Caco-2 (cell line): ENCODE results near the gene TBL2. TPM values are rescaled to one million over a fixed set of nuclear protein-coding genes. Genes with fewer than 3 reads are reported as not detected.
"Not testable (repeated sequence)": the region's sequence is repeated elsewhere in the genome, so short reads cannot be mapped to it uniquely, and the experiment has no call there.

Source experiments
- BruUV-seq: library from RNA; stranded (reverse); fragments of 400-500 nt; replicated peaks from 2 replicates; lab custom pipeline; 2021; lab: Mats Ljungman, UMichigan
- CTCF ChIA-PET: fragments of 300-600 bp; sonication (Branson Sonifier 250); formaldehyde crosslinking; loops from one replicate; lab custom pipeline; 2022; ENCODE audit warnings: antibody characterized with exemption; lab: Charles Lee
- POLR2A ChIA-PET: fragments of 300-600 bp; sonication (Branson Sonifier 250); formaldehyde crosslinking; loops from one replicate; lab custom pipeline; 2022; ENCODE audit warnings: antibody characterized with exemption; lab: Charles Lee
- DNase-seq, 2 experiments: peaks; one replicate each; pipeline versions ENCODE4 v3.0.0 to v3.0.0-alpha.2; 2020 to 2022
- H3K27me3 ChIP-seq: replicated peaks from 2 replicates; pipeline ENCODE4 v1.6.0; 2011; ENCODE audit warnings: low read length; ENCODE audit not compliant: control insufficient read depth, insufficient read depth
- H3K36me3 ChIP-seq: 2 replicates; pipeline ENCODE4 v1.5.1; 2011; ENCODE audit warnings: low read length; ENCODE audit not compliant: control insufficient read depth, insufficient read depth
- H3K4me1 ChIP-seq: fragments of 250-450 bp; sonication (Bioruptor Pico); 2 replicates; pipeline ENCODE4 v1.5.1; 2020; ENCODE audit warnings: mild to moderate bottlenecking
- H3K4me3 ChIP-seq: 2 replicates; pipeline ENCODE4 v1.5.1; 2011; ENCODE audit warnings: low read depth, mild to moderate bottlenecking, control low read depth, low read length
- H3K9me3 ChIP-seq: fragments of 250-450 bp; sonication (Bioruptor Pico); 2 replicates; pipeline ENCODE4 v1.5.1; 2020; ENCODE audit warnings: mild to moderate bottlenecking, moderate library complexity
- H3K27ac Mint-ChIP-seq: one replicate; pipeline ENCODE4 v1.8.0; 2022; ENCODE audit warnings: mixed read lengths; ENCODE audit not compliant: unreplicated experiment
- H3K27me3 Mint-ChIP-seq: one replicate; pipeline ENCODE4 v1.8.0; 2022; ENCODE audit warnings: mixed read lengths; ENCODE audit not compliant: insufficient read depth, unreplicated experiment
- H3K36me3 Mint-ChIP-seq: one replicate; pipeline ENCODE4 v1.8.0; 2022; ENCODE audit warnings: mild to moderate bottlenecking, mixed read lengths; ENCODE audit not compliant: insufficient read depth, unreplicated experiment
- H3K4me1 Mint-ChIP-seq: one replicate; pipeline ENCODE4 v1.8.0; 2022; ENCODE audit warnings: low read depth, mixed read lengths; ENCODE audit not compliant: unreplicated experiment
- H3K4me3 Mint-ChIP-seq: one replicate; pipeline ENCODE4 v1.8.0; 2022; ENCODE audit warnings: mild to moderate bottlenecking, moderate library complexity, mixed read lengths; ENCODE audit not compliant: unreplicated experiment
- H3K9me3 Mint-ChIP-seq: one replicate; pipeline ENCODE4 v1.8.0; 2022; ENCODE audit warnings: mixed read lengths; ENCODE audit not compliant: unreplicated experiment
- intact Hi-C: fragments of 100-400 bp; cut with micrococcal nuclease; formaldehyde crosslinking; loops from one replicate; pipeline ENCODE4 v1.10.0; 2022; ENCODE audit not compliant: unreplicated experiment
- total RNA-seq: library from RNA; stranded (reverse); gene quantifications from 2 replicates; pipeline ENCODE4 v1.2.3, GENCODE V29; 2022
- TF ChIP-seq, protein P1 (sequence below), 2 experiments: fragments of 200-600 bp in 1 of 2; IDR thresholded peaks; 1 replicate in 1 of 2; 2 replicates in 1 of 2; pipeline versions ENCODE4 v1.5.1 to v1.8.0; 2011 to 2022; ENCODE audit warnings: antibody characterized with exemption in 1 of 2, control low read depth in 1 of 2, inconsistent platforms in 1 of 2, low read depth in 1 of 2, low read length in 1 of 2, mild to moderate bottlenecking in 1 of 2, moderate library complexity in 1 of 2; ENCODE audit not compliant: insufficient read depth in 1 of 2, severe bottlenecking in 1 of 2, unreplicated experiment in 1 of 2

The TBL2 gene
- total RNA-seq, 1 experiment from 2014 or later = 76.8 TPM

DNA sequence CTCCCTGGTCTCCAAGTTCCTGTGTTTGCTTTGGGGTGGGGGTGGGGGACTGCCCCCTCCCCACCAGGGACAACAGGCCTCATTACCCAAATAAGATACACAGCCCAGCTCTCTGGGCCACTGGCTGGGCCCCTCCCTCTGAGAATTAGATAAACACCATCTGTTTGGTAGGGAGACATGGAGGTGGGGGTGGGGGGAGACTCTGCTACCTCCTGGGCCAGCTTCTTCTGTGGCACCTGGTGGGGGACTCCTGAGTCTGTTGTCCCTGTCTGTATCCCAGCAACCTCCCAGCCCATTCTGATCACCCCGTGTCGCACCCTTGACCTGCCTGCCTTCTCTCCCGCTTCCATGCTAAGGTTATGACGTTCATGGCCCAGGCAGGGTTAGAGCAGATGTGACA, 40.2 kb upstream of the TBL2 start:
- peaks cover 6% of the 10 kb centered on the region for H3K36me3 Mint-ChIP-seq
- no peak for DNase-seq
- H3K4me3 Mint-ChIP-seq = no peak overlapping the region
- TF ChIP-seq, protein P1, sequence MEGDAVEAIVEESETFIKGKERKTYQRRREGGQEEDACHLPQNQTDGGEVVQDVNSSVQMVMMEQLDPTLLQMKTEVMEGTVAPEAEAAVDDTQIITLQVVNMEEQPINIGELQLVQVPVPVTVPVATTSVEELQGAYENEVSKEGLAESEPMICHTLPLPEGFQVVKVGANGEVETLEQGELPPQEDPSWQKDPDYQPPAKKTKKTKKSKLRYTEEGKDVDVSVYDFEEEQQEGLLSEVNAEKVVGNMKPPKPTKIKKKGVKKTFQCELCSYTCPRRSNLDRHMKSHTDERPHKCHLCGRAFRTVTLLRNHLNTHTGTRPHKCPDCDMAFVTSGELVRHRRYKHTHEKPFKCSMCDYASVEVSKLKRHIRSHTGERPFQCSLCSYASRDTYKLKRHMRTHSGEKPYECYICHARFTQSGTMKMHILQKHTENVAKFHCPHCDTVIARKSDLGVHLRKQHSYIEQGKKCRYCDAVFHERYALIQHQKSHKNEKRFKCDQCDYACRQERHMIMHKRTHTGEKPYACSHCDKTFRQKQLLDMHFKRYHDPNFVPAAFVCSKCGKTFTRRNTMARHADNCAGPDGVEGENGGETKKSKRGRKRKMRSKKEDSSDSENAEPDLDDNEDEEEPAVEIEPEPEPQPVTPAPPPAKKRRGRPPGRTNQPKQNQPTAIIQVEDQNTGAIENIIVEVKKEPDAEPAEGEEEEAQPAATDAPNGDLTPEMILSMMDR (IDR thresholded peaks at IDR 0.05; ENCODE audit: insufficient read depth in 1 of 2, low read depth in 1 of 2, low read length in 1 of 2, severe bottlenecking in 1 of 2, unreplicated experiment in 1 of 2) = no peak
- intact Hi-C loops = no loop called here
- Histone ChIP-seq H3K36me3 (no peaks in the 10 kb centered on the region; the same call in 1 of the 2 replicates), H3K27me3 (no peaks in the 10 kb centered on the region), H3K4me1 (peaks cover 19% of the 10 kb centered on the region), H3K4me3 (no peak overlapping the region), H3K9me3 (no peaks in the 10 kb centered on the region)
- no peak overlapping the region for H3K27ac Mint-ChIP-seq
- BruUV-seq = no TSS peak
- ChIA-PET CTCF (interaction anchor here (1.2 kb wide), 1 partner anchor 12 kb away, joined by 4 read pairs; no protein-coding TSS in a partner anchor), POLR2A (no interaction called here)
- H3K9me3 Mint-ChIP-seq = no peaks in the 10 kb centered on the region
- H3K27me3 Mint-ChIP-seq = no peaks in the 10 kb centered on the region
- peaks cover 3% of the 10 kb centered on the region for H3K4me1 Mint-ChIP-seq

GRCh38 chr7:73617520-73617919, 39.1 kb upstream of the TBL2 start:
- BruUV-seq, H3K4me1 Mint-ChIP-seq, H3K4me3 ChIP-seq, H3K27me3 Mint-ChIP-seq, POLR2A ChIA-PET, DNase-seq, H3K36me3 ChIP-seq, H3K9me3 ChIP-seq, H3K36me3 Mint-ChIP-seq, H3K27ac Mint-ChIP-seq, H3K9me3 Mint-ChIP-seq, H3K4me3 Mint-ChIP-seq, H3K27me3 ChIP-seq, intact Hi-C loops: not testable (repeated sequence)
- H3K4me1 ChIP-seq = peaks cover 16% of the 10 kb centered on the region
- CTCF ChIA-PET = interaction anchor here (1.0 to 1.2 kb wide), 2 partner anchors 10 to 11 kb away, joined by 3 to 4 read pairs; no protein-coding TSS in a partner anchor

GRCh38 chr7:73615886-73616285, 37.5 kb upstream of the TBL2 start:
- intact Hi-C loops = no loop called here
- ChIA-PET POLR2A (interaction anchor here (0.6 kb wide), 1 partner anchor 38 kb away, joined by 7 read pairs; the partner anchor contains the start of gene TBL2), CTCF (interaction anchor here (0.8 kb wide), 1 partner anchor 9 kb away, joined by 5 read pairs; no protein-coding TSS in a partner anchor)
- H3K36me3 ChIP-seq = no peaks in the 10 kb centered on the region; the same call in 1 of the 2 replicates
- BruUV-seq = no TSS peak
- Mint-ChIP-seq H3K27ac (no peak overlapping the region), H3K4me1 (peaks cover 8% of the 10 kb centered on the region), H3K27me3 (no peaks in the 10 kb centered on the region), H3K4me3 (no peak overlapping the region), H3K9me3 (no peaks in the 10 kb centered on the region), H3K36me3 (peaks cover 6% of the 10 kb centered on the region)
- H3K9me3 ChIP-seq = no peaks in the 10 kb centered on the region
- H3K4me1 ChIP-seq = peaks cover 22% of the 10 kb centered on the region
- TF ChIP-seq, protein P1 (IDR thresholded peaks at IDR 0.05; ENCODE audit: insufficient read depth in 1 of 2, low read depth in 1 of 2, low read length in 1 of 2, severe bottlenecking in 1 of 2, unreplicated experiment in 1 of 2) = no peak
- no peaks in the 10 kb centered on the region for H3K27me3 ChIP-seq
- no peak overlapping the region for H3K4me3 ChIP-seq
- no peak for DNase-seq

- H3K4me1 ChIP-seq = peaks cover 22% of the 10 kb centered on the region
Measured at GRCh38 chr7:73614937-73615336, 36.6 kb upstream of the TBL2 start.

More at GRCh38 chr7:73614937-73615336, 36.6 kb upstream of the TBL2 start:
- H3K9me3 ChIP-seq, intact Hi-C loops, H3K36me3 ChIP-seq, H3K36me3 Mint-ChIP-seq, H3K27me3 ChIP-seq, POLR2A ChIA-PET, H3K27ac Mint-ChIP-seq, DNase-seq, BruUV-seq, H3K4me3 ChIP-seq, H3K4me3 Mint-ChIP-seq, H3K4me1 Mint-ChIP-seq, H3K27me3 Mint-ChIP-seq, H3K9me3 Mint-ChIP-seq: not testable (repeated sequence)
- CTCF ChIA-PET = interaction anchor here (0.7 kb wide), 1 partner anchor 53 kb away, joined by 3 read pairs; no protein-coding TSS in a partner anchor
